H9 (cell line): Measurements from ENCODE around the gene DAPK1. TPM values are rescaled to one million over a fixed set of nuclear protein-coding genes. Genes with fewer than 3 reads are reported as not detected.

Experiments used
- DNase-seq: peaks from one replicate; pipeline ENCODE4 v3.0.0-alpha.2; 2017
- H2AFZ ChIP-seq: one replicate; pipeline ENCODE4 v1.6.1; 2013; ENCODE audit warnings: mild to moderate bottlenecking, low read length, control low read depth, moderate library complexity
- H2AK5ac ChIP-seq: 2 replicates; pipeline ENCODE4 v1.6.1; 2013; ENCODE audit warnings: low read length, control low read depth, mixed read lengths; ENCODE audit not compliant: insufficient read length
- H2BK120ac ChIP-seq: one replicate; pipeline ENCODE4 v1.6.1; 2013; ENCODE audit warnings: low read depth, mild to moderate bottlenecking, low read length, control low read depth, inconsistent platforms; ENCODE audit not compliant: poor library complexity, severe bottlenecking
- H2BK12ac ChIP-seq: 2 replicates; pipeline ENCODE4 v1.6.1; 2013; ENCODE audit warnings: low read length, control low read depth, mixed read lengths, low read depth; ENCODE audit not compliant: insufficient read length
- H2BK15ac ChIP-seq: 2 replicates; pipeline ENCODE4 v1.6.1; 2013; ENCODE audit warnings: low read depth, low read length, control low read depth
- H2BK20ac ChIP-seq: one replicate; pipeline ENCODE4 v1.6.1; 2013; ENCODE audit warnings: low read depth, mild to moderate bottlenecking, low read length, control low read depth, inconsistent platforms; ENCODE audit not compliant: poor library complexity, severe bottlenecking
- H2BK5ac ChIP-seq: 2 replicates; pipeline ENCODE4 v1.6.1; 2013; ENCODE audit warnings: low read length, control low read depth, mixed read lengths; ENCODE audit not compliant: insufficient read length
- H3K14ac ChIP-seq: 2 replicates; pipeline ENCODE4 v1.6.1; 2013; ENCODE audit warnings: low read length, control low read depth; ENCODE audit not compliant: insufficient read depth
- H3K18ac ChIP-seq: 2 replicates; pipeline ENCODE4 v1.6.1; 2013; ENCODE audit warnings: low read depth, mild to moderate bottlenecking, mixed read lengths, low read length, control low read depth; ENCODE audit not compliant: insufficient read length
- H3K23ac ChIP-seq: 2 replicates; pipeline ENCODE4 v1.6.1; 2013; ENCODE audit warnings: low read length, control low read depth, mixed read lengths, low read depth; ENCODE audit not compliant: insufficient read length
- H3K23me2 ChIP-seq: 2 replicates; pipeline ENCODE4 v1.6.1; 2013; ENCODE audit warnings: low read depth, mild to moderate bottlenecking, mixed read lengths, low read length, control low read depth; ENCODE audit not compliant: insufficient read length, poor library complexity, severe bottlenecking
- H3K27ac ChIP-seq: 2 replicates; pipeline ENCODE4 v1.5.1; 2013; ENCODE audit warnings: low read length, control low read depth, mixed read lengths, low read depth; ENCODE audit not compliant: insufficient read length
- H3K27me3 ChIP-seq: 2 replicates; pipeline ENCODE4 v1.6.1; 2013; ENCODE audit warnings: low read length, control low read depth, inconsistent platforms; ENCODE audit not compliant: insufficient read depth
- H3K4ac ChIP-seq: 2 replicates; pipeline ENCODE4 v1.6.1; 2013; ENCODE audit warnings: low read depth, mild to moderate bottlenecking, control low read depth, inconsistent platforms, low read length, moderate library complexity
- H3K4me1 ChIP-seq: 2 replicates; pipeline ENCODE4 v1.6.1; 2013; ENCODE audit warnings: low read length, control low read depth, inconsistent platforms; ENCODE audit not compliant: insufficient read depth
- H3K4me2 ChIP-seq: 2 replicates; pipeline ENCODE4 v1.6.1; 2013; ENCODE audit warnings: low read length, control low read depth, mixed read lengths; ENCODE audit not compliant: insufficient read length, insufficient read depth
- H3K56ac ChIP-seq: 2 replicates; pipeline ENCODE4 v1.6.1; 2013; ENCODE audit warnings: low read depth, mild to moderate bottlenecking, mixed read lengths, low read length, control low read depth; ENCODE audit not compliant: insufficient read length
- H3K79me1 ChIP-seq: 2 replicates; pipeline ENCODE4 v1.6.1; 2013; ENCODE audit warnings: low read depth, mild to moderate bottlenecking, moderate library complexity, low read length, control low read depth, inconsistent platforms; ENCODE audit not compliant: insufficient read depth, poor library complexity, severe bottlenecking
- H3K79me2 ChIP-seq: 2 replicates; pipeline ENCODE4 v1.6.1; 2013; ENCODE audit warnings: low read length, control low read depth, inconsistent platforms; ENCODE audit not compliant: insufficient read depth
- H3K9ac ChIP-seq: 2 replicates; pipeline ENCODE4 v1.6.1; 2013; ENCODE audit warnings: low read length, control low read depth, mixed read lengths; ENCODE audit not compliant: insufficient read length; ENCODE audit errors: extremely low read depth
- H3K9me3 ChIP-seq: one replicate; pipeline ENCODE4 v1.6.1; 2013; ENCODE audit warnings: low read depth, low read length, inconsistent platforms; ENCODE audit not compliant: control insufficient read depth
- H3T11ph ChIP-seq: one replicate; pipeline ENCODE4 v1.6.1; 2013; ENCODE audit warnings: mild to moderate bottlenecking, low read length, control low read depth, inconsistent platforms
- H4K20me1 ChIP-seq: one replicate; pipeline ENCODE4 v1.6.1; 2013; ENCODE audit not compliant: control insufficient read depth, insufficient read length, insufficient read depth
- H4K5ac ChIP-seq: 2 replicates; pipeline ENCODE4 v1.6.1; 2013; ENCODE audit warnings: low read depth, mild to moderate bottlenecking, mixed read lengths, low read length, control low read depth; ENCODE audit not compliant: insufficient read length
- H4K8ac ChIP-seq: replicated peaks from 2 replicates; pipeline ENCODE4 v1.6.1; 2013; ENCODE audit warnings: low read length, control low read depth, mixed read lengths, low read depth; ENCODE audit not compliant: insufficient read length
- H4K91ac ChIP-seq: 2 replicates; pipeline ENCODE4 v1.6.1; 2013; ENCODE audit warnings: low read depth, mild to moderate bottlenecking, moderate library complexity, mixed read lengths, low read length, control low read depth; ENCODE audit not compliant: insufficient read length
- H3K27ac Mint-ChIP-seq, 3 experiments: 2 replicates in 2 of 3; 3 replicates in 1 of 3; pipeline ENCODE4 v1.8.0; 2020 to 2021; ENCODE audit warnings: mixed read lengths in 3 of 3, mild to moderate bottlenecking in 1 of 3, moderate library complexity in 1 of 3
- H3K27me3 Mint-ChIP-seq: 2 replicates; pipeline ENCODE4 v1.8.0; 2021; ENCODE audit warnings: low read depth, mild to moderate bottlenecking, moderate library complexity, mixed read lengths
- H3K36me3 Mint-ChIP-seq, 3 experiments: 2 replicates in 2 of 3; 3 replicates in 1 of 3; pipeline ENCODE4 v1.8.0; 2020 to 2021; ENCODE audit warnings: low read depth in 3 of 3, mixed read lengths in 3 of 3; ENCODE audit not compliant: insufficient read depth in 1 of 3
- H3K4me1 Mint-ChIP-seq, 2 experiments: 2 replicates each; pipeline ENCODE4 v1.8.0; 2020; ENCODE audit warnings: mixed read lengths in 2 of 2
- H3K4me3 Mint-ChIP-seq, 2 experiments: 2 replicates in 1 of 2; 3 replicates in 1 of 2; pipeline ENCODE4 v1.8.0; 2020 to 2021; ENCODE audit warnings: mild to moderate bottlenecking in 2 of 2, mixed read lengths in 2 of 2, moderate library complexity in 1 of 2
- H3K9me3 Mint-ChIP-seq, 2 experiments: 2 replicates in 1 of 2; 3 replicates in 1 of 2; pipeline ENCODE4 v1.8.0; 2020; ENCODE audit warnings: mild to moderate bottlenecking in 2 of 2, mixed read lengths in 2 of 2, moderate library complexity in 1 of 2
- WGBS: extraction: QIAGEN DNeasy Blood & Tissue Kit; methylation state at CpG from one replicate; pipeline ENCODE4 v1.1.7; 2013; ENCODE audit warnings: missing lambda C conversion rate, low lambda C conversion rate, mixed read lengths; ENCODE audit not compliant: insufficient read length; ENCODE audit errors: extremely low coverage; 5-methylcytosine and 5-hydroxymethylcytosine counted together
- total RNA-seq: library from RNA; stranded (reverse); gene quantifications from 2 replicates; pipeline ENCODE4 v1.2.1, GENCODE V29; 2021
- TF ChIP-seq, protein P1 (sequence below): fragments of 200-600 bp; sonication (generic); conservative IDR thresholded peaks from 3 replicates; pipeline ENCODE4 v1.8.0; 2021; ENCODE audit warnings: antibody characterized with exemption, mild to moderate bottlenecking

The DAPK1 gene
- total RNA-seq, 1 experiment from 2014 or later, result 79.4 TPM

- H4K8ac ChIP-seq, result no peak overlapping the region
- peaks cover 2% of the 10 kb centered on the region; the same call in 1 of the 2 replicates for H3K4me1 ChIP-seq
- H3K9ac ChIP-seq, result no peak overlapping the region
- no peak overlapping the region for H3T11ph ChIP-seq
- no peaks in the 10 kb centered on the region for H4K20me1 ChIP-seq
- H2AFZ ChIP-seq, result no peak overlapping the region
- H3K56ac ChIP-seq, result no peak overlapping the region
- H2BK15ac ChIP-seq, result no peak overlapping the region
- H3K4me3 Mint-ChIP-seq, result no peak overlapping the region
- no peaks in the 10 kb centered on the region for H3K9me3 Mint-ChIP-seq
- WGBS, result no CpG with 5 or more reads among the region's 5 CpGs
- no peak overlapping the region for H4K91ac ChIP-seq
- DNase-seq, result no peak
- no peak overlapping the region for H3K14ac ChIP-seq
- H3K79me2 ChIP-seq, result no peaks in the 10 kb centered on the region; the same call in 1 of the 2 replicates
- H3K79me1 ChIP-seq, result peaks cover 3% of the 10 kb centered on the region
- H3K23ac ChIP-seq, result no peak overlapping the region
- no peak overlapping the region for H2AK5ac ChIP-seq
- H2BK120ac ChIP-seq, result no peak overlapping the region
- no peak overlapping the region for H3K4me2 ChIP-seq
- no peak overlapping the region for H4K5ac ChIP-seq
- no peak overlapping the region for H3K27ac ChIP-seq
- H3K18ac ChIP-seq, result no peak overlapping the region
- H3K4ac ChIP-seq, result no peak overlapping the region
- no peaks in the 10 kb centered on the region for H3K27me3 Mint-ChIP-seq
- H2BK20ac ChIP-seq, result no peak overlapping the region
- H3K4me1 Mint-ChIP-seq, result peaks cover 35 to 39% of the 10 kb centered on the region in 2 experiments
- peak overlapping the region in 1 of 3 experiments; percentile 4; a peak in 1 of 7 replicates for H3K27ac Mint-ChIP-seq
- no peaks in the 10 kb centered on the region for H3K9me3 ChIP-seq
- H2BK12ac ChIP-seq, result no peak overlapping the region
- H2BK5ac ChIP-seq, result no peak overlapping the region
- no peaks in the 10 kb centered on the region for H3K27me3 ChIP-seq
- H3K36me3 Mint-ChIP-seq, result peaks cover 14% of the 10 kb centered on the region in 3 experiments; a peak in 6 of 7 replicates
- H3K23me2 ChIP-seq, result no peaks in the 10 kb centered on the region
- TF ChIP-seq, protein P1, sequence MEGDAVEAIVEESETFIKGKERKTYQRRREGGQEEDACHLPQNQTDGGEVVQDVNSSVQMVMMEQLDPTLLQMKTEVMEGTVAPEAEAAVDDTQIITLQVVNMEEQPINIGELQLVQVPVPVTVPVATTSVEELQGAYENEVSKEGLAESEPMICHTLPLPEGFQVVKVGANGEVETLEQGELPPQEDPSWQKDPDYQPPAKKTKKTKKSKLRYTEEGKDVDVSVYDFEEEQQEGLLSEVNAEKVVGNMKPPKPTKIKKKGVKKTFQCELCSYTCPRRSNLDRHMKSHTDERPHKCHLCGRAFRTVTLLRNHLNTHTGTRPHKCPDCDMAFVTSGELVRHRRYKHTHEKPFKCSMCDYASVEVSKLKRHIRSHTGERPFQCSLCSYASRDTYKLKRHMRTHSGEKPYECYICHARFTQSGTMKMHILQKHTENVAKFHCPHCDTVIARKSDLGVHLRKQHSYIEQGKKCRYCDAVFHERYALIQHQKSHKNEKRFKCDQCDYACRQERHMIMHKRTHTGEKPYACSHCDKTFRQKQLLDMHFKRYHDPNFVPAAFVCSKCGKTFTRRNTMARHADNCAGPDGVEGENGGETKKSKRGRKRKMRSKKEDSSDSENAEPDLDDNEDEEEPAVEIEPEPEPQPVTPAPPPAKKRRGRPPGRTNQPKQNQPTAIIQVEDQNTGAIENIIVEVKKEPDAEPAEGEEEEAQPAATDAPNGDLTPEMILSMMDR, result no peak
Measured at GRCh38 chr9:87601595-87601994, 103.9 kb downstream of the DAPK1 start.
